HG03575 (cell line): ENCODE measurements around the gene UGDH.
"Not testable (repeated sequence)": the region's sequence is repeated elsewhere in the genome, so short reads cannot be mapped to it uniquely, and the experiment has no call there.

ENCODE experiments used
- ATAC-seq: cut with Tn5 transposase; IDR thresholded peaks from one replicate; pipeline ENCODE4 v1.9.1; 2021; ENCODE audit not compliant: unreplicated experiment, insufficient number of reproducible peaks, low FRiP score; ENCODE audit errors: extremely low read depth

UGDH gene

DNA sequence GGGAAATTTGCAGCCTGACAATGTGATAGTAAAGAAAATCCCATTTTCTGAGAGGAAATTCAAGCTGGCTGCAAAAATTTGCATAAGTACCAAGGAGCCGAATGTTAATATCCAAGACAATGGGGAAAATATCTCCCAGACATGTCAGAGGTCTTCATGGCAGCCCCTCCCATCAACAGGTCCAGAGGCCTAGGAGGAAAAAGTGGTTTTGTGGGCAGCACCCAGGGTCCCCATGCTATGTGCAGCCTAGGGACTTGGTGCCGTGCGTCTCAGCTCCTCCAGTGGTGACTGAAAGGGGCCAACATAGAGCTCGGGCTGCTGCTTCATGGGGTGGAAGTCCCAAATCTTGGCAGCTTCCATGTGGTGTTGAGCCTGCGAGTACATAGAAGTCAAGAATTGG lies 6.3 kb upstream of the UGDH start:
- ATAC-seq = no peak

DNA sequence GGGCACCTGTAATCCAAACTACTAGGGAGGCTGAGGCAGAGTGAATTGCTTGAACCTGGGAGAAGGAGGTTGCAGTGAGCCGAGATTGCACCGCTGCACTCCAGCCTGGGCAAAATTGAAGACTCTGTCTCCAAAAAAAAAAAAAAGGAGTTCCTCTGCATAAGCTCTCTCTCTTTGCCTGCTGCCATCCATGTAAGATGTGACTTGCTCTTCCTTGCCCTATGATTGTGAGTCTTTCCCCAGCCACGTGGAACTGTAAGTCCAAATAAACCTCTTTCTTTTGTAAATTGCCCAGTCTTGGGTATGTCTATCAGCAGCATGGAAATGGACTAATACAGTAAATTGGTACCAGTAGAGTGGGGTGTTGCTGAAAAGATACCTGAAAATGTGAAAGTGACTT lies 5.0 kb upstream of the UGDH start:
- not testable (repeated sequence) for ATAC-seq

DNA sequence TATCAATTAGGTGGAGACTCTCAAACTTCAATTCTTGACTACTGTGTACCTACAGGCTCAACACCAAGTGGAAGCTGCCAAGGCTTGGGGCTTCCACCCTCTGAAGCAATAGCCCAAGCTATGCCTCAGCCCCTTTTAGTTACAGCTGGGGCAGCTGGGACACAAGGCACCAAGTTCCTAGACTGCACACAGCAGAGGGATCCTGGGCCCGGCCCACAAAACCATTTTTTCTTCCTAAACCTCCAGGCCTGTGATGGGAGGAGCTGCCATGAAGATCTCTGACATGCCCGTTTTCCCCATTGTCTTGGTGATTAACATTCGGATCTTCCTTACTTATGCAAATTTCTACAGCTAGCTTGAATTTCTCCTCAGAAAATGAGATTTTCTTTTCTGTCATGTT lies 3.4 kb upstream of the UGDH start:
- ATAC-seq = no peak

DNA sequence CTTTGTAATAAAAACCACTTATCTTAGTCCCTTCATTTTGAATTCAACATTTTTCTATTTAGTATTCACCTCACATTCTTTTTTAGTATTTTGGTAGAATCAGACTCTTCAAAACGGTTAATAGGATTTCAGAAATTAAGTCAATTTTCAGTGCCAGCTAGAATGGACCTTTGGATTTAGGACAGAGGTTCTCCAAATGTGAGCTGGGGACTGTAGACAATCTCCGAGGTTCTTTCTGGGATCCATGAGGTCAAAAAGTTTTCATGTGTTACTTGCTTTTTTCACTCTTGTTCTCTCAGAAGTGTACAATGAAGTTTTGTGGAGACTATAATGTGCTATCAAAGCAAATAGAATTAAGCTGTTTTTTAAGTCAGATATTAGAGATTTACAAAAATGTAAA lies 2.3 kb upstream of the UGDH start:
- ATAC-seq = no peak

DNA sequence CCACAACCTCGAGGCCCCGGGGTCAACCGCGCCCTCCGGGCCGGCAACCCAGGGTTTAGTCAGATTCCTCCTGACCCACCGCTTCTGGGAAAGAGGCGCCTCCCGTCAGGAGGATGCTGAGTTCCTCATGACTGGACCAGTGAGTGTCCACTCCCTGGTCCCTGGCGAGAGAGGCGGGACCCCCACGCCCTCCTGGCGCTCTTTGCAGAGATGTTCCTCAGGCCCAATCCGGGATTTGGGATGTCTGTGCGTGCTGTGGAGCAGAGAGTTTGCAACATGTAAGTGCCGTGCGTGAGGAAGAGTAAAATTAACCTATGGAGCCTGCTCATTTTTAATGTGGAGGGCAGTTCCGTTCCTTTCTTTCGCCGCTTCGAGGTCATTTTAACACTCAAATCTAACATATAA lies 824 bp upstream of the UGDH start:
- no peak for ATAC-seq

DNA sequence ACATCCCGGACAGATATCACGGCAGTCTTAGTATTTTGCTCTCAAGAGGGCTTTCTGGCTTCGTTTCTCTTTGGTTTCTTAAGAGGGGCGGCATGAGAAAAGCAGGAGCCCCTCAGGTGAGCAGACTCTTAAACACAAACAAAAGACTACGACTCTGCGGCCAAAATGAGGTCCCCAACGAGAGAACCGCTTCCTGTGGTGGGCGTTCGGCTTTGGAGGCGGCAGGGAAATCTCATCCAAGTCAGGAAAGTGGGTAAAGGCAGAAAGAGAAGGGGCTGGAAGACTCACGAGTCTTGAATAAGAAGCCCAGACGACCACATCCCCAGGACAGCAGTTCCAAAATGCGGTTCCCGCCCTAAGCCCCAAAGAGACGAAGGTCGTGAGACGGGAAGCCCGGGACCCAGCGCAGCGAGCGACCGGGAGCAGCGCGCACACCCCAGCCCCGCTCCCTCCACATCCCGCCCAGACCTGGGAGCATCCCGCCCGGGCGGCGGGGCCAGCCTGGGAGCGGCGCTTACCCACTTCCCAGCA lies 409 bp downstream of the UGDH start:
- no peak for ATAC-seq

DNA sequence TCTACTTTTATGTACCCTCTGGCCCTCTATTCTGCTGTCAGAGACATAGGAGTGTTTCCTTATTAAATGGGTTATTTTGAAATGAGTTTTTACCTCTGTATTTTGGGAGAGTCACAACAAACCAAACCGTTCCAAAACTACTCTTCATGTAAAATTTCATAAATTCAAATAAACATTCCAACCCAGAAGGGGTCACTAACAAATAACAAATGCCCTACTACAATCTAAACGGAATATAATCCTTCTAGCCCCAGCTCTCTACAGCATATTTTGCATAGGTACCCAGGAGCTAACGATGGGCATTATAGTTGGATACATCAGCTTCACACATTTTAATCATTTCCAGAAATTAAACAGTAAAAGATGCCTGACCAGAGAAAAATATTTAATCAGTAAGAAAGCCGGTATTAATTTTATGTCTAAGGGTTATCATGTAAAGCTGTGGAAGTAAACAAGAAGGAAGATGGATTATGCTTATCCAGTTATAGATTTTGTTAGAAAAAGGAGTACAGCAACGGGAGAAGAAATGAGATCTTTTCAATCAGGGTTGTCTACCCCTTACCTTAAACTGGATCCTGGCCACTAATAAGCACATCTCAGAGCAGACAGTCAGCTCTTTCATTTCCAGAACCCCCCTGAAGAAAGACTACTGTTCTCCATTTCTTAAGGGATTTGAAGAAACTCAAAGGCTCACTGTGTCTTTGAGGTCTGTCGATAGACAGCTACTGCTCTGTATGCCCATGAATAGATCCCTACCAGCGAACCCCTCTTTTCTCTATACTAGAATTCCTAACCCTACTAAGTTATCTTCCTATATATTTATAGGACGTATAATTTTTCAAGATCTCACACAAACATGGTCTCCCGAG lies 1.2 kb downstream of the UGDH start:
- no peak for ATAC-seq

DNA sequence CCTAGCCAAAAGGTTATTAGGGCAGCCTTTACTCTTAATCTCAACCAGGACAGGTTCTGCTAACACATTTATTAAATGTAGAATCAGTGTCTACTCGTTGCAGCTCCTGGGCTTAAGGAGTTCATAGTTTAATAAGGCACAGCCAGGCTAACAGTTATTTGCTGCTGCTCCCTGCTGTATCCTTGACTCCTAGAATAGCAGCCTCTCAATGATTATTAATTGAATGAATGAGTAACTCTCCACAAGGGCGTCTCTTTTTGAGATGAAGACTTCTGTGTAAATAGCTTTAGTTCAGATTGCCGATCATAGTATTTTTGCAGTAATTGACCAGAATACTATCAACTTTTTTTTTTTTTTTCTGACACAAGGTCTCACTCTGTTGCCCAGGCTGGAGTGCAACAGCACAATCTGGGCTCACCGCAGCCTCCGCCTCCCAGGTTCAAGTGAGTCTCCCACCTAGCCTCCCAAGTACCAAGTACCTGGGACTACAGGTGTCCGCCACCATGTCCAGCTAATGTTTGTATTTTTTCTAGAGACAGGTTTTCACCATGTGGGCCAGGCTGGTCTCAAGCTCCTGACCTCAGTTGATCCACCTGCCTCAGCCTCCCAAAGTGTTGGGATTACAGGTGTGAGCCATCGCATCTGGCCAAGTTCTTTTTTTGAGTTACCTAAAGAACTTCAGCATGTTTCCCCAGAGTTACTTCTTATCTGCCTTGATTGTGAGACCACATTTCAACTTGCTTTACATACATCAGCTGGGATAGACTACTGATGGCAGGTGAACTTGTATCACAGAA lies 2.9 kb downstream of the UGDH start:
- no peak for ATAC-seq

DNA sequence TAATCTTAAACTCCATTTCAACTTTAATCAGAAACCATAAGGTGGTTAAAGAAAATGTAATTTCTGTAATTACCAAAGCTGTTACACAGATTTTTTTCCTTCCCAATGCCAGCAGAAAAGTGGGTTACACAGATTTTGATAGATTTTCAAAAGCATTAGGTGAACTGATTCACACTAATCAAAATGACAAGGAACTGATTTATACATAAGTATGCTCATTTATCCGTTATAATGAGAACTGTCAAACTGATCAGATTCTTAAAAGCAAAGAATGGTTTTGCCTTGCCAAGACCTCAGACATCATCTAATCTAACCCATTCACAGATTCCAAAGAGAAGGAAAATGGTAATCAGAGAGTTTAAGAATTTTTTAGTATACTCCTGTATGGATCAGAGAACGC lies 5.2 kb downstream of the UGDH start:
- no peak for ATAC-seq

DNA sequence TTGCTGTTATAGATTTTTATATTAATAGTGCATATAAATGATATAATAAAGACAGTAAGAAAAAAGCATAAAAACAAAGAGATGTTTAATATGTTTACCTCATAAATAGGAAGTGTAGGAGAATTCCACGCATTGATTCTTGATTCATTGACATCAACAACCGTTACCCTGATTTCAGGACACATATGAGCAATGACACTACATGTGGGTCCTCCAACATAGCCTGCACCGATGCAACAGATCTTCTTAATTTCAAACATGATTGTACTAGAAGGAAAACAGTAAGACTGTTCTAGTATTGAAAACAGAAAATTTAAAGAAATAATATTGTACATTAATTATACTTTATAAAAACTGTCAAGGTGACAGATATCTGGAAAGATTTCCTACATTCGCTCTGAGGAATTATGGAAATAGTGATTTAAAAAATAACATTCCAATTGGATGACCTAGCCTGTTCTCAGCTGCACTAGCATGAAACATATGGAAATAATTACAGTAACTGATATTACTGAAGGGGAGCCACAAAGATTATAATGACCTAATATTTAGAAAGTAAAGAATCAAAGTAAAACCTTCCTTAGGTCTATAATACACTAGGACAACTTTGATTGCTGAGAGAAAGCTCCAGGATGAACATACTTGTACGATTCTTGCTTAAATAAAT lies 5.9 kb downstream of the UGDH start:
- no peak for ATAC-seq

DNA sequence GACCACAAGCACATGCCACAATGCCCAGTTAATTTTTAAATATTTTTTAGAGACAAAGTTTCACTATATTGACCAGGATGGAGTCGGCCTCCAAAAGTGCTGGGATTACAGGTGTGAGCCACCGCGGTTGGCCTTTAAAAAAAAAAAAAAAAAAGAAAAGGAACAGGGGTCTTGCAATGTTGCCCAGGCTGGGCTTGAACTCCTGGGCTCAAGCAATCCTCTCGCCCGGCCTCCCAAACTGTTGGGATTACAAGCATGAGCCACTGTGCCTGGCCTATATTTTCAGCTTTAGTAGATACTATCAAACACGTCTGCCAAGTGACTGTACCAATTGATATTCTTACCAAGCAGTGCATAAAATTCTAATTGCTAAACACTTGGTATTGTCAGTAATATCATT lies 8.8 kb downstream of the UGDH start:
- ATAC-seq = no peak

DNA sequence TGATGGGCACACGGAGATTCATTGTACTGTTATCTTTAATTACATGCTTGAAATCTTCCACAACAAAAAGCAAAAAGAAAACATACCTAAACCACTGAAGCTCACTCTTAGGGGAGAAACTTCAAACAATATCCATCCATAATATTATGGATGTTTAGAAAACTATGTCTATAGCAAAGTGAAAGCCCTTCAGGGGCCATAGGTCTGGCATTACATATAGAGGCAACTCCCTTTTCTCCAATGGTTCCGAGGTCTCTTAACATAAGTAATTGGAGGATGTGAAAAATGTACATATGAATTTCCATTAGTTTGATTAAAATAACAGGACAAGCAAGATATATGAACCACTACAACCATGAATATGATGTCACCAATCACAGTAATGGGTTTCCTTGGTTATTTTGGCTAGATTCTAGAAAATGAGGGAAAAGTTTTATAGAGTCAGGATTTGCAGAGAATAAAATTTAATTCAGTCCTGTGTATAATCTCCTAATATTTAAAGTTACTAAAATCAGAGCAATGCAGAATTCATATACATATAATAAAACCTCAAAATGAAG lies 10.8 kb downstream of the UGDH start:
- ATAC-seq = no peak

DNA sequence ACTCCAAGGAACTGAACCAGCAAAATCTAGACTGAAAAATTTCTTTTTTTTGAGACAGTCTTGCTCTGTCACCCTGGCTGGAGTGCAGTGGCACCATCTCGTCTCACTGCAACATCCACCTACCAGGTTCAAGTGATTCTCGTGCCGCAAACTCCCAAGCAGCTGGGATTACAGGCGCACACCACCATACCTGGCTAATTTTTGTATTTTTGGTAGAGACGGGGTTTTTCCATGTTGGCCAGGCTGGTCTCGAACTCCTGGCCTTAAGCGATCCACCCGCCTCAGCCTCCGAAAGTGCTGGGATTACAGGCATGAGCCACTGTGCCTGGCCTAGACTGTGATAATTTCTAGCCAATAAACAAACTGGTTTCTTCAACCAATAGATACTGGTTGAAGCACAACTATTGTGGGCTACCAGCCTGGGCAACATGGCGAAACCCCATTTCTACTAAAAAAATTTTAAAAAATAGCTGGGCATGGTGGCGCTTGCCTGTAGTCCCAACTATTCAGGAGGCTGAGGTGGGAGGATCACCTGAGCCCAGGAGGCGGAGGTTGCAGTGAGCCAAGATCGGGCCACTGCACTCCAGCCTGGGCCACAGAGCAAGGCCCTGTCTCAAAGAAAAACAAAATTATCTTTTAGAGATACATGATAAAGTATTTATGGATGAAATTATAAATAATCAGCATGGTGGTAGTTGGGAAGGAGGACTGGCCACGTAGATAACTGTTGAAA lies 11.4 kb downstream of the UGDH start:
- ATAC-seq = not testable (repeated sequence)

DNA sequence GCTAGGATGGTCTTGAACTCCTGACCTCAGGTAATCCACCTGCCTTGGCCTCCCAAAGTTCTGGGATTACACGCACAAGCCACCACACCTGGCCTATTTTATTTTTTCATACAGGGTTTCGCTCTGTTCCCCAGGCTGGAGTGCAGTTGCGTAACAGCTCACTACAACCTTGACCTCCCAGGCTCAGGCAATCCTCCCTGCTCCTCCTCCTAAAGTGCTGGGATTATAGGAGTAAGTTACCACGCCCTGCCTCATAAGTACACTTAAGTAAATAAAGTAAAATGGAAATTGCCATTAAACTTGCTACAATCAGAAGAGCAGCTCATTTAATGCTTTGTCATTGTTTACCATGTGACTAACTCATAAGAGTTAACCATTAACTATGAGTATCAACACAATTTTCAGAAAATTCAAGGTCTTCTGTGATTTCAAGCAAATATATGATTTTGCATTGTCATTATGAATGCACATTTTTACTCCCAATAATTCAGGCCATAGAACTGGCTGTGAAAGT lies 12.3 kb downstream of the UGDH start:
- ATAC-seq = no peak

DNA sequence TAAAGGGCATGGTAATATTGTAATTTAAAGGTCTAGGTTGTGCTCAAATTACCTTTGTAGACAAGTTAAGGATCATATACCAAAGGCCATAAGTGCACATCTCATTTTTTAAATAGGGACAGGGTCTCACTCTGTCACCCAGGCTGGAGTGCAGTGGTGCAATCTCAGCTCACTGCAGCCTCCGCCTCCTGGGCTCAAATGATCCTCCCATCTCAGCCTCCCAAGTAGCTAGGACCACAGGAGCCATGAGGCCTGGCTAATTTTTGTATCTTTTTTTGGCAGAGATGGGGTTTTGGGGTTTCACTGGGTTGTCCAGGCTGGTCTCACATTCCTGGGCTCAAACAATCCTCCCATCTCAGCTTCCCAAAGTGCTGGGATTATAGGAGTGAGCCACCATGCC lies 13.0 kb downstream of the UGDH start:
- ATAC-seq = not testable (repeated sequence)

DNA sequence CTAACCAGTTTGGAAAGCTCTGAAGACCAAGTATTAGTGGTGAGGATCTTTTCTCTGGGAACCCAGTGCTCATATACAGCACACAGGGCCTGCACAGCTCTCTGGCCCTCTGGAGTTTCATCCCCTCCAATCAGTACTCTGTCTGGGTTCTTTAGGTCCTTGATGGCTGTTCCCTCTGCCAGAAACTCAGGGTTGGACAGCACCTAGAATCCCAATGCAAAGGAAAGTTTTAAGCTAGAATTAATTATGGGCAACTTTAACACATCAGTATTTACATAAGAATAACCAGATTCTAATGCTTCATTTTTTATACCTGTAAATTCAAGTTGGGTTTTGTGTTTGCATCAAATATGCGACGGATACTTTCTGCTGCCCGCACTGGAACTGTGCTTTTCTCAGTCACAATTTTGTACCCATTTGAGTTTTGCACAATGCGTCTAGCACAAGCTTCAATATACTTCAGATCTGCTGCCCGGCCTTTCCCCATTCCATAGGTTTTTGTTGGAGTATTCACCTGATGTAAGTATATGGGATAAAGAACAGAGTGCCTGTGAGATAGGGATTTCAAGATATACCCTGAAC lies 16.8 kb downstream of the UGDH start:
- ATAC-seq = no peak

DNA sequence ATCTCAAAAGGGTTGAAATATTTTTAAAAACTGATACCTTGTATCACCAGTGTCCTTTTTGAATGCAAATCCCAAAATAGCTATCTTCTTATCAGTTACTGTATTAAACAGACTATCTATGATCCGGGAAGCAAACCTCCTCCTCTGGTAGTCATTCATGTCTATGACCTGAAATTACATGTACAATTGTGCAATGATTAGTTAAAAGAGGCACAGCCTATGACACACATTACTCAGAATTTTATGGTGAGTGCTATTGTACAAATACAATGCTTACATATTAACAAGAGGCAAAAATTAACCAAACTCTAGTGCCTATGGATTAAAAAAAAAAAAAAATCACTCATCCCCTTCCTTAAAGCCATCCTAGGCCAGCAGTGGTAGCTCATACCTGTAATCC lies 21.7 kb downstream of the UGDH start:
- ATAC-seq = no peak

DNA sequence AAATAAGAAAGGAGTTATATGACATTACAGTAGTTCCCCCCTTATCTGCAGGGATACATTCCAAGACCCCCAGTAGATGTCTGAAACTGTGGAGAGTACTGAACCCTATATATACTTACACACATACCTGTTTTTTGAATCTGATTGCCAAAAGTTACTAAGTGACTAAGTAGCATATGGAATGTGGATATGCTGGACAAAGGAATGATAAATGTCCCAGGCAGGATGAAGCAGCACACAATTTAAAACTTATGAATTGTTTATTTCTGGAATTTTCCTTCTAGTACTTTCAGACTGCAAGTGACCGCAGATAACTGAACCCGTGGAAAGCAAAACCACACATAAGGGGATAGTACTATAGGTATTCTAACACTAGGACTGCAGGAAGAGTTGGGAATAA lies 22.7 kb downstream of the UGDH start:
- no peak for ATAC-seq
